HepG2 (cell line): ENCODE results near the gene METTL22. TPM values are rescaled to one million over a fixed set of nuclear protein-coding genes. Genes with fewer than 3 reads are reported as not detected.

Source experiments
- ATAC-seq: fragments of 200-7000 bp; cut with Tn5 transposase; 3 replicates; pipeline ENCODE4 v1.9.1; 2020; ENCODE audit warnings: mild to moderate bottlenecking, moderate library complexity
- BruUV-seq: library from RNA; stranded (reverse); fragments of 400-500 nt; replicated peaks from 2 replicates; lab custom pipeline; 2021; lab: Mats Ljungman, UMichigan
- CTCF ChIA-PET: fragments of 300-600 bp; formaldehyde crosslinking; extraction: SDS; loops from one replicate; lab custom pipeline; 2021; ENCODE audit warnings: low total read pairs, inconsistent platforms, low intra/inter-chr PET ratio; lab: Yijun Ruan, JAX
- POLR2A ChIA-PET: fragments of 350-600 bp; sonication (Branson Sonifier 250); formaldehyde crosslinking; loops from one replicate; lab custom pipeline; 2020; ENCODE audit warnings: antibody characterized with exemption, inconsistent platforms; lab: Yijun Ruan, JAX
- DNase-seq: peaks from one replicate; pipeline ENCODE4 v3.0.0-alpha.2; 2015; ENCODE audit warnings: low spot score
- FAIRE-seq: peaks from 3 replicates; lab custom pipeline; 2011; peaks lifted over from hg19 to GRCh38; lab: Jason Lieb, UNC
- H2AFZ ChIP-seq: one replicate; pipeline ENCODE4 v1.6.1; 2011; ENCODE audit warnings: low read length, inconsistent platforms
- H3K27ac ChIP-seq: fragments of 300-600 bp; 3 replicates; pipeline ENCODE4 v1.8.0; 2011; ENCODE audit warnings: mixed run types, mild to moderate bottlenecking, mixed read lengths, low read length, inconsistent platforms; ENCODE audit not compliant: insufficient read depth; ENCODE audit errors: extremely low read length
- H3K27me3 ChIP-seq, 2 experiments: fragments of 200-600 bp in 1 of 2; 2 replicates in 1 of 2; 3 replicates in 1 of 2; pipeline versions ENCODE4 v1.6.0 to v1.8.0; 2011; ENCODE audit warnings: low read length in 2 of 2, mild to moderate bottlenecking in 2 of 2, moderate library complexity in 2 of 2, inconsistent platforms in 1 of 2; ENCODE audit not compliant: insufficient read depth in 2 of 2, control insufficient read depth in 1 of 2
- H3K36me3 ChIP-seq, 2 experiments: fragments of 200-600 bp in 1 of 2; replicated peaks in 1 of 2; 2 replicates in 1 of 2; 3 replicates in 1 of 2; pipeline versions ENCODE4 v1.5.1 to v1.8.0; 2011; ENCODE audit warnings: low read length in 2 of 2, inconsistent platforms in 1 of 2; ENCODE audit not compliant: insufficient read depth in 2 of 2, control insufficient read depth in 1 of 2
- H3K4me1 ChIP-seq: 2 replicates; pipeline ENCODE4 v1.5.1; 2012; ENCODE audit warnings: low read length, inconsistent platforms; ENCODE audit not compliant: insufficient read depth
- H3K4me2 ChIP-seq: 2 replicates; pipeline ENCODE4 v1.6.0; 2011; ENCODE audit warnings: low read depth, low read length, inconsistent platforms
- H3K4me3 ChIP-seq, 3 experiments: fragments of 200-600 bp in 1 of 3; sonication (generic), shearing (Covaris generic) in 1 of 3; replicated peaks in 1 of 3; 2 replicates each; pipeline ENCODE4 v1.5.1; 2011 to 2016; ENCODE audit warnings: low read length in 3 of 3, inconsistent platforms in 2 of 3, low read depth in 2 of 3, mild to moderate bottlenecking in 2 of 3, control low read depth in 1 of 3, mixed read lengths in 1 of 3; ENCODE audit not compliant: insufficient read depth in 1 of 3
- H3K79me2 ChIP-seq: one replicate; pipeline ENCODE4 v1.6.1; 2011; ENCODE audit warnings: low read length, inconsistent platforms; ENCODE audit not compliant: insufficient read depth
- H3K9ac ChIP-seq: 2 replicates; pipeline ENCODE4 v1.6.0; 2011; ENCODE audit warnings: mild to moderate bottlenecking, low read depth, low read length, inconsistent platforms; ENCODE audit not compliant: insufficient read depth
- H3K9me3 ChIP-seq: 2 replicates; pipeline ENCODE4 v1.5.1; 2012; ENCODE audit warnings: mild to moderate bottlenecking, low read length
- H4K20me1 ChIP-seq: 2 replicates; pipeline ENCODE4 v1.6.0; 2011; ENCODE audit warnings: inconsistent platforms, mild to moderate bottlenecking, low read length, moderate library complexity; ENCODE audit not compliant: insufficient read depth
- CHCHD3 ChIP-seq: sonication (generic); formaldehyde crosslinking; IDR thresholded peaks from 2 replicates; pipeline ENCODE4 v1.8.0; 2022; ENCODE audit warnings: mild to moderate bottlenecking, missing genetic modification reagents, moderate library complexity
- CREB1 ChIP-seq, 2 experiments: fragments of 450-650 bp in 1 of 2; IDR thresholded peaks; 2 replicates each; pipeline ENCODE4 v1.6.1; 2016 to 2017; ENCODE audit warnings: control low read depth in 1 of 2, mild to moderate bottlenecking in 1 of 2, missing compliant biosample characterization in 1 of 2, missing genetic modification characterization in 1 of 2
- FOXP1 ChIP-seq, 2 experiments: fragments of 450-650 bp in 1 of 2; IDR thresholded peaks; 2 replicates each; pipeline ENCODE4 v1.6.1; 2017 to 2018; ENCODE audit warnings: antibody characterized with exemption in 1 of 2
- KLF11 ChIP-seq: IDR thresholded peaks from 2 replicates; pipeline ENCODE4 v1.6.1; 2016; ENCODE audit warnings: missing compliant biosample characterization
- U2AF2 ChIP-seq: fragments of 200-400 bp; formaldehyde crosslinking; IDR thresholded peaks from 2 replicates; pipeline ENCODE4 v1.6.1; 2017; ENCODE audit warnings: low read depth, mild to moderate bottlenecking, low read length
- ZC3H13 ChIP-seq: sonication (generic); formaldehyde crosslinking; IDR thresholded peaks from 2 replicates; pipeline ENCODE4 v1.8.1; 2023; ENCODE audit warnings: mild to moderate bottlenecking, missing genetic modification reagents, moderate library complexity
- ZFYVE20 ChIP-seq: sonication (generic); formaldehyde crosslinking; IDR thresholded peaks from 2 replicates; pipeline ENCODE4 v1.8.0; 2023; ENCODE audit warnings: low read depth, mild to moderate bottlenecking, moderate library complexity, missing genetic modification reagents, borderline replicate concordance
- ZNF724P ChIP-seq: sonication (generic); formaldehyde crosslinking; IDR thresholded peaks from 2 replicates; pipeline ENCODE4 v1.8.0; 2022; ENCODE audit warnings: missing genetic modification reagents, borderline replicate concordance
- ZNF772 ChIP-seq: sonication (generic); formaldehyde crosslinking; IDR thresholded peaks from 2 replicates; pipeline ENCODE4 v1.5.0; 2020; ENCODE audit warnings: mild to moderate bottlenecking, missing genetic modification reagents
- WGBS: methylation state at CpG from one replicate; pipeline ENCODE4 v1.1.6; 2017; ENCODE audit warnings: low lambda C conversion rate; 5-methylcytosine and 5-hydroxymethylcytosine counted together
- in situ Hi-C: cut with HindIII; loops from 2 replicates; pipeline ENCODE4 v1.10.0; 2017; ENCODE audit warnings: low pct_unique_long_range_greater_than_20kb; ENCODE audit not compliant: extremely low pct_ligation_motif_present
- intact Hi-C: fragments of 100-400 bp; cut with micrococcal nuclease; formaldehyde crosslinking; loops from one replicate; pipeline ENCODE4 v1.10.0; 2022; ENCODE audit not compliant: unreplicated experiment
- polyA plus RNA-seq, 8 experiments: library from polyadenylated mRNA; depleted of rRNA in 3 of 8; stranded (reverse) in 7 of 8; unstranded in 1 of 8; fragments of >200 nt; fragmentation: Illumina TruSeq in 4 of 8; extraction: Trizol in 4 of 8; gene quantifications; 2 replicates each; pipeline versions ENCODE4 v1.2.1 to v1.2.3, GENCODE V29; 2011 to 2016; ENCODE audit warnings: low read depth in 4 of 8, missing spikeins in 1 of 8, mixed read lengths in 1 of 8; ENCODE audit not compliant: insufficient read depth in 1 of 8
- total RNA-seq, 5 experiments: library from RNA; depleted of rRNA; stranded (reverse); fragments of >200 nt; fragmentation: Illumina TruSeq; extraction: Trizol; gene quantifications; 2 replicates each; pipeline ENCODE4 v1.2.3, GENCODE V29; 2016; ENCODE audit warnings: low read depth in 1 of 5

METTL22 gene
- total and polyA plus RNA-seq, 2 of the 13 experiments (the other 11 are each of a cell fraction or from before 2014, with no cell fraction given) = 36.2 to 94.8 TPM

DNA sequence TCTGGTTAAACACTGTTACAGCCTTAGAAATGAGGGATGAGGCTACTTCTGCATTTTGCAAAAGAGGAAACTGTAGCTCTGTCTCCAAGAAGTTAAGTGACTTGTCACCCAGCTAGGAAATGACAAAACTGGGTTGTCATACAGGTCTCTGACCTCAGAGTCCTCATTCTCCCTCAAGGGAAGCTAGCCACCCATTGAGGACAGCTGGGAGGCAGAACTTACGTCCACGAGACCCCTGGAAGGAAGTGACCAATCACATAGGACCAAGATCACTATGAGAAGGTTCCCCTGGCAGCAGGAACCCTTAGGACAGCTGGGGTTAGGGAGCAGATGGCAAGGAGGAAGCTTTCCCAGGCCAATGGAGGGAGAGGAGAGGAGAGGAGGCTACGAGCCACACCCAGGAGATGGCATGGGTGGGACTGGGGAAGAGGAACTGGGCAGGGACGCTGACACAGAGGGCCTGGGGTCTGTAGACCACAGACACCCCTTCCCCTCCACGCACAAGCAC, 11.2 kb downstream of the METTL22 start:
- in situ Hi-C loops (no loop called here), intact Hi-C loops (loop anchor here (5.0 kb wide), 1 partner anchor 290 kb away; no protein-coding TSS in a partner anchor)
- BruUV-seq = no TSS peak
- Histone ChIP-seq H4K20me1 (0 out of 2 replicates have a peak, but pooled peaks cover 4% of the 10 kb centered on the region), H3K27ac (no peak overlapping the region), H3K36me3 (peaks cover 61 to 81% of the 10 kb centered on the region in 2 experiments), H3K79me2 (no peaks in the 10 kb centered on the region), H3K4me1 (peaks cover 22% of the 10 kb centered on the region), H3K27me3 (no peaks in the 10 kb centered on the region), H3K9ac (no peak overlapping the region), H3K4me3 (no peak overlapping the region), H3K4me2 (no peak overlapping the region), H2AFZ (no peak overlapping the region), H3K9me3 (no peaks in the 10 kb centered on the region)
- no peak for DNase-seq
- ChIA-PET POLR2A (no interaction called here), CTCF (no interaction called here)
- FAIRE-seq = no peak
- no peak for ATAC-seq
- 0 out of 2 replicates have a peak, but pooled peaks have one; percentile 20 for TF ChIP-seq CREB1 (IDR thresholded peaks at IDR 0.05)
- no peak for TF ChIP-seq CREB1 (CRISPR knock-in tag; IDR thresholded peaks at IDR 0.05)
- no peak for TF ChIP-seq ZNF772 (CRISPR knock-in tag)
- TF ChIP-seq ZNF724P (CRISPR knock-in tag) = 0 out of 2 replicates have a peak, but pooled peaks have one; percentile 24
- 0 out of 2 replicates have a peak, but pooled peaks have one; percentile 29 for TF ChIP-seq ZFYVE20
- TF ChIP-seq KLF11 (CRISPR knock-in tag) = no peak
- TF ChIP-seq CHCHD3 (CRISPR knock-in tag) = 0 out of 2 replicates have a peak, but pooled peaks have one; percentile 37
- TF ChIP-seq U2AF2 = no peak
- no peak for TF ChIP-seq FOXP1 (IDR thresholded peaks at IDR 0.05)
- no peak for TF ChIP-seq FOXP1 (CRISPR knock-in tag; IDR thresholded peaks at IDR 0.05)
- 0 out of 2 replicates have a peak, but pooled peaks have one; percentile 8 for TF ChIP-seq ZC3H13 (CRISPR knock-in tag)
- 97% methylated on average over 5 of the region's 5 CpGs for WGBS
